H9 (cell line): ENCODE measurements around the gene TWF1. TPM values are rescaled to one million over a fixed set of nuclear protein-coding genes. Genes with fewer than 3 reads are reported as not detected.

Experiments
- DNase-seq: peaks from one replicate; pipeline ENCODE4 v3.0.0-alpha.2; 2017
- H2AFZ ChIP-seq: one replicate; pipeline ENCODE4 v1.6.1; 2013; ENCODE audit warnings: mild to moderate bottlenecking, low read length, control low read depth, moderate library complexity
- H2AK5ac ChIP-seq: 2 replicates; pipeline ENCODE4 v1.6.1; 2013; ENCODE audit warnings: low read length, control low read depth, mixed read lengths; ENCODE audit not compliant: insufficient read length
- H2BK120ac ChIP-seq: one replicate; pipeline ENCODE4 v1.6.1; 2013; ENCODE audit warnings: low read depth, mild to moderate bottlenecking, low read length, control low read depth, inconsistent platforms; ENCODE audit not compliant: poor library complexity, severe bottlenecking
- H2BK12ac ChIP-seq: 2 replicates; pipeline ENCODE4 v1.6.1; 2013; ENCODE audit warnings: low read length, control low read depth, mixed read lengths, low read depth; ENCODE audit not compliant: insufficient read length
- H2BK15ac ChIP-seq: 2 replicates; pipeline ENCODE4 v1.6.1; 2013; ENCODE audit warnings: low read depth, low read length, control low read depth
- H2BK20ac ChIP-seq: one replicate; pipeline ENCODE4 v1.6.1; 2013; ENCODE audit warnings: low read depth, mild to moderate bottlenecking, low read length, control low read depth, inconsistent platforms; ENCODE audit not compliant: poor library complexity, severe bottlenecking
- H2BK5ac ChIP-seq: 2 replicates; pipeline ENCODE4 v1.6.1; 2013; ENCODE audit warnings: low read length, control low read depth, mixed read lengths; ENCODE audit not compliant: insufficient read length
- H3K14ac ChIP-seq: 2 replicates; pipeline ENCODE4 v1.6.1; 2013; ENCODE audit warnings: low read length, control low read depth; ENCODE audit not compliant: insufficient read depth
- H3K18ac ChIP-seq: 2 replicates; pipeline ENCODE4 v1.6.1; 2013; ENCODE audit warnings: low read depth, mild to moderate bottlenecking, mixed read lengths, low read length, control low read depth; ENCODE audit not compliant: insufficient read length
- H3K23ac ChIP-seq: 2 replicates; pipeline ENCODE4 v1.6.1; 2013; ENCODE audit warnings: low read length, control low read depth, mixed read lengths, low read depth; ENCODE audit not compliant: insufficient read length
- H3K23me2 ChIP-seq: 2 replicates; pipeline ENCODE4 v1.6.1; 2013; ENCODE audit warnings: low read depth, mild to moderate bottlenecking, mixed read lengths, low read length, control low read depth; ENCODE audit not compliant: insufficient read length, poor library complexity, severe bottlenecking
- H3K27ac ChIP-seq: 2 replicates; pipeline ENCODE4 v1.5.1; 2013; ENCODE audit warnings: low read length, control low read depth, mixed read lengths, low read depth; ENCODE audit not compliant: insufficient read length
- H3K27me3 ChIP-seq: 2 replicates; pipeline ENCODE4 v1.6.1; 2013; ENCODE audit warnings: low read length, control low read depth, inconsistent platforms; ENCODE audit not compliant: insufficient read depth
- H3K4ac ChIP-seq: 2 replicates; pipeline ENCODE4 v1.6.1; 2013; ENCODE audit warnings: low read depth, mild to moderate bottlenecking, control low read depth, inconsistent platforms, low read length, moderate library complexity
- H3K4me1 ChIP-seq: 2 replicates; pipeline ENCODE4 v1.6.1; 2013; ENCODE audit warnings: low read length, control low read depth, inconsistent platforms; ENCODE audit not compliant: insufficient read depth
- H3K4me2 ChIP-seq: 2 replicates; pipeline ENCODE4 v1.6.1; 2013; ENCODE audit warnings: low read length, control low read depth, mixed read lengths; ENCODE audit not compliant: insufficient read length, insufficient read depth
- H3K56ac ChIP-seq: 2 replicates; pipeline ENCODE4 v1.6.1; 2013; ENCODE audit warnings: low read depth, mild to moderate bottlenecking, mixed read lengths, low read length, control low read depth; ENCODE audit not compliant: insufficient read length
- H3K79me1 ChIP-seq: 2 replicates; pipeline ENCODE4 v1.6.1; 2013; ENCODE audit warnings: low read depth, mild to moderate bottlenecking, moderate library complexity, low read length, control low read depth, inconsistent platforms; ENCODE audit not compliant: insufficient read depth, poor library complexity, severe bottlenecking
- H3K79me2 ChIP-seq: 2 replicates; pipeline ENCODE4 v1.6.1; 2013; ENCODE audit warnings: low read length, control low read depth, inconsistent platforms; ENCODE audit not compliant: insufficient read depth
- H3K9ac ChIP-seq: 2 replicates; pipeline ENCODE4 v1.6.1; 2013; ENCODE audit warnings: low read length, control low read depth, mixed read lengths; ENCODE audit not compliant: insufficient read length; ENCODE audit errors: extremely low read depth
- H3K9me3 ChIP-seq: one replicate; pipeline ENCODE4 v1.6.1; 2013; ENCODE audit warnings: low read depth, low read length, inconsistent platforms; ENCODE audit not compliant: control insufficient read depth
- H3T11ph ChIP-seq: one replicate; pipeline ENCODE4 v1.6.1; 2013; ENCODE audit warnings: mild to moderate bottlenecking, low read length, control low read depth, inconsistent platforms
- H4K20me1 ChIP-seq: one replicate; pipeline ENCODE4 v1.6.1; 2013; ENCODE audit not compliant: control insufficient read depth, insufficient read length, insufficient read depth
- H4K5ac ChIP-seq: 2 replicates; pipeline ENCODE4 v1.6.1; 2013; ENCODE audit warnings: low read depth, mild to moderate bottlenecking, mixed read lengths, low read length, control low read depth; ENCODE audit not compliant: insufficient read length
- H4K8ac ChIP-seq: replicated peaks from 2 replicates; pipeline ENCODE4 v1.6.1; 2013; ENCODE audit warnings: low read length, control low read depth, mixed read lengths, low read depth; ENCODE audit not compliant: insufficient read length
- H4K91ac ChIP-seq: 2 replicates; pipeline ENCODE4 v1.6.1; 2013; ENCODE audit warnings: low read depth, mild to moderate bottlenecking, moderate library complexity, mixed read lengths, low read length, control low read depth; ENCODE audit not compliant: insufficient read length
- H3K27ac Mint-ChIP-seq, 3 experiments: 2 replicates in 2 of 3; 3 replicates in 1 of 3; pipeline ENCODE4 v1.8.0; 2020 to 2021; ENCODE audit warnings: mixed read lengths in 3 of 3, mild to moderate bottlenecking in 1 of 3, moderate library complexity in 1 of 3
- H3K27me3 Mint-ChIP-seq: 2 replicates; pipeline ENCODE4 v1.8.0; 2021; ENCODE audit warnings: low read depth, mild to moderate bottlenecking, moderate library complexity, mixed read lengths
- H3K36me3 Mint-ChIP-seq, 3 experiments: 2 replicates in 2 of 3; 3 replicates in 1 of 3; pipeline ENCODE4 v1.8.0; 2020 to 2021; ENCODE audit warnings: low read depth in 3 of 3, mixed read lengths in 3 of 3; ENCODE audit not compliant: insufficient read depth in 1 of 3
- H3K4me1 Mint-ChIP-seq, 2 experiments: 2 replicates each; pipeline ENCODE4 v1.8.0; 2020; ENCODE audit warnings: mixed read lengths in 2 of 2
- H3K4me3 Mint-ChIP-seq, 2 experiments: 2 replicates in 1 of 2; 3 replicates in 1 of 2; pipeline ENCODE4 v1.8.0; 2020 to 2021; ENCODE audit warnings: mild to moderate bottlenecking in 2 of 2, mixed read lengths in 2 of 2, moderate library complexity in 1 of 2
- H3K9me3 Mint-ChIP-seq, 2 experiments: 2 replicates in 1 of 2; 3 replicates in 1 of 2; pipeline ENCODE4 v1.8.0; 2020; ENCODE audit warnings: mild to moderate bottlenecking in 2 of 2, mixed read lengths in 2 of 2, moderate library complexity in 1 of 2
- WGBS: extraction: QIAGEN DNeasy Blood & Tissue Kit; methylation state at CpG from one replicate; pipeline ENCODE4 v1.1.7; 2013; ENCODE audit warnings: missing lambda C conversion rate, low lambda C conversion rate, mixed read lengths; ENCODE audit not compliant: insufficient read length; ENCODE audit errors: extremely low coverage; 5-methylcytosine and 5-hydroxymethylcytosine counted together
- total RNA-seq: library from RNA; stranded (reverse); gene quantifications from 2 replicates; pipeline ENCODE4 v1.2.1, GENCODE V29; 2021
- TF ChIP-seq, protein P1 (sequence below): fragments of 200-600 bp; sonication (generic); conservative IDR thresholded peaks from 3 replicates; pipeline ENCODE4 v1.8.0; 2021; ENCODE audit warnings: antibody characterized with exemption, mild to moderate bottlenecking

Gene TWF1
- total RNA-seq, 1 experiment from 2014 or later: 22.8 TPM

GRCh38 chr12:43848786-43849185 is 42.7 kb upstream of the TWF1 start:
- H2BK15ac ChIP-seq: no peak overlapping the region
- no peak overlapping the region for H3K56ac ChIP-seq
- H2BK5ac ChIP-seq: no peak overlapping the region
- H2AFZ ChIP-seq: no peak overlapping the region
- H4K20me1 ChIP-seq: no peaks in the 10 kb centered on the region
- H3K14ac ChIP-seq: no peak overlapping the region
- DNase-seq: no peak
- H4K91ac ChIP-seq: no peak overlapping the region
- no peak overlapping the region for H3K27ac ChIP-seq
- no peaks in the 10 kb centered on the region; the same call in 1 of the 2 replicates for H3K27me3 Mint-ChIP-seq
- no peak overlapping the region for H3K9ac ChIP-seq
- no peak overlapping the region for H2BK120ac ChIP-seq
- H3K18ac ChIP-seq: no peak overlapping the region
- no peaks in the 10 kb centered on the region for H3K79me2 ChIP-seq
- H3K23ac ChIP-seq: no peak overlapping the region
- no peaks in the 10 kb centered on the region for H3K4me1 ChIP-seq
- H3K4me2 ChIP-seq: no peak overlapping the region
- no peak overlapping the region for H4K5ac ChIP-seq
- no peaks in the 10 kb centered on the region for H3K9me3 ChIP-seq
- H3T11ph ChIP-seq: no peak overlapping the region
- TF ChIP-seq, protein P1, sequence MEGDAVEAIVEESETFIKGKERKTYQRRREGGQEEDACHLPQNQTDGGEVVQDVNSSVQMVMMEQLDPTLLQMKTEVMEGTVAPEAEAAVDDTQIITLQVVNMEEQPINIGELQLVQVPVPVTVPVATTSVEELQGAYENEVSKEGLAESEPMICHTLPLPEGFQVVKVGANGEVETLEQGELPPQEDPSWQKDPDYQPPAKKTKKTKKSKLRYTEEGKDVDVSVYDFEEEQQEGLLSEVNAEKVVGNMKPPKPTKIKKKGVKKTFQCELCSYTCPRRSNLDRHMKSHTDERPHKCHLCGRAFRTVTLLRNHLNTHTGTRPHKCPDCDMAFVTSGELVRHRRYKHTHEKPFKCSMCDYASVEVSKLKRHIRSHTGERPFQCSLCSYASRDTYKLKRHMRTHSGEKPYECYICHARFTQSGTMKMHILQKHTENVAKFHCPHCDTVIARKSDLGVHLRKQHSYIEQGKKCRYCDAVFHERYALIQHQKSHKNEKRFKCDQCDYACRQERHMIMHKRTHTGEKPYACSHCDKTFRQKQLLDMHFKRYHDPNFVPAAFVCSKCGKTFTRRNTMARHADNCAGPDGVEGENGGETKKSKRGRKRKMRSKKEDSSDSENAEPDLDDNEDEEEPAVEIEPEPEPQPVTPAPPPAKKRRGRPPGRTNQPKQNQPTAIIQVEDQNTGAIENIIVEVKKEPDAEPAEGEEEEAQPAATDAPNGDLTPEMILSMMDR: no peak
- no peaks in the 10 kb centered on the region for H3K23me2 ChIP-seq
- H3K4me1 Mint-ChIP-seq: no peaks in the 10 kb centered on the region
- H2AK5ac ChIP-seq: no peak overlapping the region
- no peak overlapping the region for H2BK12ac ChIP-seq
- no peak overlapping the region for H3K4me3 Mint-ChIP-seq
- H3K27ac Mint-ChIP-seq: no peak overlapping the region
- peaks cover 5 to 8% (median 7%) of the 10 kb centered on the region in 3 experiments for H3K36me3 Mint-ChIP-seq
- H2BK20ac ChIP-seq: no peak overlapping the region
- H3K4ac ChIP-seq: no peak overlapping the region
- no peaks in the 10 kb centered on the region for H3K79me1 ChIP-seq
- peaks cover 9% of the 10 kb centered on the region in 2 experiments; a peak in 4 of 5 replicates for H3K9me3 Mint-ChIP-seq
- no peaks in the 10 kb centered on the region for H3K27me3 ChIP-seq
- H4K8ac ChIP-seq: no peak overlapping the region
- no CpG with 5 or more reads among the region's 3 CpGs for WGBS
